K562 (cell line): ENCODE results near the gene GNAI3. TPM values are rescaled to one million over a fixed set of nuclear protein-coding genes. Genes with fewer than 3 reads are reported as not detected.
A peak's percentile ranks its signal among the peaks of the same experiment; 100 is the strongest.

Source experiments
- ATAC-seq: fragments of 200-7000 bp; cut with Tn5 transposase; 3 replicates; pipeline ENCODE4 v1.9.1; 2020; ENCODE audit warnings: moderate library complexity
- BruUV-seq: library from RNA; stranded (reverse); fragments of 400-500 nt; replicated peaks from 2 replicates; lab custom pipeline; 2021; lab: Mats Ljungman, UMichigan
- CTCF ChIA-PET: fragments of 300-600 bp; formaldehyde crosslinking; extraction: SDS; loops from one replicate; lab custom pipeline; 2021; ENCODE audit warnings: low intra/inter-chr PET ratio; lab: Yijun Ruan, JAX
- POLR2A ChIA-PET: fragments of 300-600, 350-650 bp; sonication (Branson Sonifier 250); formaldehyde crosslinking; extraction: SDS; loops from one replicate; lab custom pipeline; 2021; ENCODE audit warnings: antibody characterized with exemption, inconsistent platforms; lab: Yijun Ruan, JAX
- DNase-seq, 4 experiments: peaks; one replicate each; pipeline versions ENCODE4 v3.0.0 to v3.0.0-alpha.2; 2011 to 2018; ENCODE audit warnings: low spot score in 3 of 4, mixed read lengths in 3 of 4; ENCODE audit errors: extremely low read depth in 1 of 4
- FAIRE-seq: peaks from 2 replicates; lab custom pipeline; 2011; peaks lifted over from hg19 to GRCh38; lab: Jason Lieb, UNC
- H2AFZ ChIP-seq: 2 replicates; pipeline ENCODE4 v1.6.0; 2011; ENCODE audit warnings: low read depth, low read length, control low read depth, inconsistent platforms
- H3K27ac ChIP-seq: fragments of 200-600 bp; 3 replicates; pipeline ENCODE4 v1.8.0; 2011; ENCODE audit warnings: low read depth, mild to moderate bottlenecking, control low read depth, inconsistent platforms, low read length, moderate library complexity, mixed read lengths; ENCODE audit errors: extremely low read depth
- H3K27me3 ChIP-seq, 2 experiments: fragments of 300-600 bp in 1 of 2; 2 replicates in 1 of 2; 3 replicates in 1 of 2; pipeline versions ENCODE4 v1.6.0 to v1.8.0; 2011; ENCODE audit warnings: inconsistent platforms in 2 of 2, low read length in 2 of 2, mild to moderate bottlenecking in 1 of 2, mixed read lengths in 1 of 2, moderate library complexity in 1 of 2; ENCODE audit not compliant: control insufficient read depth in 2 of 2, insufficient read depth in 2 of 2
- H3K36me3 ChIP-seq: fragments of 300-600 bp; 3 replicates; pipeline ENCODE4 v1.8.0; 2011; ENCODE audit warnings: mild to moderate bottlenecking, low read length, inconsistent platforms; ENCODE audit not compliant: control insufficient read depth, insufficient read depth
- H3K4me1 ChIP-seq, 2 experiments: fragments of 200-600 bp in 1 of 2; replicated peaks in 1 of 2; 2 replicates in 1 of 2; 3 replicates in 1 of 2; pipeline versions ENCODE4 v1.5.1 to v1.8.0; 2011; ENCODE audit warnings: inconsistent platforms in 2 of 2, low read length in 2 of 2, mild to moderate bottlenecking in 1 of 2, mixed read lengths in 1 of 2, moderate library complexity in 1 of 2; ENCODE audit not compliant: control insufficient read depth in 2 of 2, insufficient read depth in 2 of 2
- H3K4me2 ChIP-seq: 2 replicates; pipeline ENCODE4 v1.6.1; 2011; ENCODE audit warnings: low read length, control low read depth, inconsistent platforms, mixed read lengths; ENCODE audit not compliant: insufficient read depth
- H3K4me3 ChIP-seq: fragments of 200-600 bp; sonication (generic), shearing (Covaris generic); 2 replicates; pipeline ENCODE4 v1.5.1; 2016; ENCODE audit warnings: control low read depth, inconsistent platforms
- H3K79me2 ChIP-seq: fragments of 200-600 bp; 3 replicates; pipeline ENCODE4 v1.8.0; 2011; ENCODE audit warnings: low read length, inconsistent platforms; ENCODE audit not compliant: control insufficient read depth, insufficient read depth
- H3K9ac ChIP-seq, 2 experiments: 2 replicates each; pipeline versions ENCODE4 v1.6.0 to v1.6.1; 2011; ENCODE audit warnings: low read depth in 2 of 2, low read length in 2 of 2, control low read depth in 1 of 2, inconsistent platforms in 1 of 2, mild to moderate bottlenecking in 1 of 2, mixed read lengths in 1 of 2; ENCODE audit not compliant: insufficient read depth in 1 of 2
- H3K9me1 ChIP-seq: one replicate; pipeline ENCODE4 v1.6.0; 2011; ENCODE audit warnings: inconsistent platforms, mild to moderate bottlenecking, low read length, moderate library complexity; ENCODE audit not compliant: control insufficient read depth, insufficient read depth
- H3K9me3 ChIP-seq: replicated peaks from 2 replicates; pipeline ENCODE4 v1.5.1; 2011; ENCODE audit warnings: low read depth, low read length, inconsistent platforms; ENCODE audit not compliant: control insufficient read depth, insufficient read depth
- H4K20me1 ChIP-seq: replicated peaks from 2 replicates; pipeline ENCODE4 v1.6.1; 2011; ENCODE audit warnings: low read length, inconsistent platforms, mixed read lengths; ENCODE audit not compliant: control insufficient read depth, insufficient read depth
- BCLAF1 ChIP-seq, 2 experiments: fragments of 450-650 bp in 1 of 2; IDR thresholded peaks; 2 replicates each; pipeline ENCODE4 v1.6.1; 2011 to 2017; ENCODE audit warnings: low read depth in 2 of 2, antibody characterized with exemption in 1 of 2, borderline replicate concordance in 1 of 2, low read length in 1 of 2, mild to moderate bottlenecking in 1 of 2, mixed read lengths in 1 of 2; ENCODE audit not compliant: control insufficient read depth in 1 of 2
- E4F1 ChIP-seq: fragments of 250-450 bp; sonication (Bioruptor Pico); IDR thresholded peaks from 2 replicates; pipeline ENCODE4 v1.5.0; 2021; ENCODE audit warnings: mild to moderate bottlenecking, borderline replicate concordance
- SOX6 ChIP-seq: fragments of 450-650 bp; IDR thresholded peaks from 2 replicates; pipeline ENCODE4 v1.6.1; 2014; ENCODE audit warnings: mild to moderate bottlenecking
- TCF15 ChIP-seq: fragments of 250-450 bp; sonication (Bioruptor Pico); IDR thresholded peaks from 2 replicates; pipeline ENCODE4 v1.8.0; 2022; ENCODE audit warnings: moderate library complexity, mild to moderate bottlenecking, inconsistent platforms
- TSHZ1 ChIP-seq: fragments of 250-450 bp; sonication (Bioruptor Pico); IDR thresholded peaks from 2 replicates; pipeline ENCODE4 v1.4.0; 2020; ENCODE audit warnings: mild to moderate bottlenecking, moderate library complexity
- ZC3H8 ChIP-seq: fragments of 450-650 bp; IDR thresholded peaks from 2 replicates; pipeline ENCODE4 v1.6.1; 2017
- ZNF584 ChIP-seq: fragments of 200-800 bp; sonication (Bioruptor generic); IDR thresholded peaks from 2 replicates; pipeline ENCODE4 v1.6.1; 2016; ENCODE audit warnings: low read depth, mild to moderate bottlenecking, missing genetic modification characterization, missing compliant biosample characterization
- ZNF75A ChIP-seq: fragments of 450-650 bp; formaldehyde crosslinking; IDR thresholded peaks from 2 replicates; pipeline ENCODE4 v1.4.0; 2020; ENCODE audit warnings: mild to moderate bottlenecking
- WGBS: fragments of 100-300 bp; shearing (Covaris generic); methylation state at CpG from one replicate; pipeline ENCODE4 v1.1.6; 2016; ENCODE audit warnings: low coverage, mixed read lengths; ENCODE audit not compliant: insufficient coverage; ENCODE audit errors: missing lambda C conversion rate; 5-methylcytosine and 5-hydroxymethylcytosine counted together
- in situ Hi-C: fragments of 300-500 bp; cut with MboI; formaldehyde crosslinking; loops from 4 replicates; pipeline ENCODE4 v1.15.0; 2018; ENCODE audit warnings: inconsistent platforms, mixed read lengths
- intact Hi-C: fragments of 100-400 bp; cut with micrococcal nuclease; formaldehyde crosslinking; loops from 2 replicates; pipeline ENCODE4 v1.14.2; 2022
- polyA plus RNA-seq, 8 experiments: library from polyadenylated mRNA; depleted of rRNA in 4 of 8; stranded (reverse) in 5 of 8; unstranded in 3 of 8; fragments of >200 nt; fragmentation: Nextera tagmentation in 2 of 8; fragmentation: Illumina TruSeq in 1 of 8; extraction: Ambion mirVana in 2 of 8; extraction: Trizol in 1 of 8; gene quantifications; 2 replicates each; pipeline versions ENCODE4 v1.2.1 to v1.2.3, GENCODE V29; 2011 to 2014; ENCODE audit warnings: inconsistent platforms in 1 of 8, missing spikeins in 1 of 8
- total RNA-seq, 7 experiments: library from RNA; depleted of rRNA in 6 of 7; stranded (reverse); fragments of >200 nt in 6 of 7; fragmentation: Illumina TruSeq in 2 of 7; extraction: Trizol in 2 of 7; gene quantifications; 2 replicates each; pipeline versions ENCODE4 v1.2.1 to v1.2.3, GENCODE V29; 2011 to 2021; ENCODE audit warnings: low replicate concordance in 1 of 7

The GNAI3 gene
- total and polyA plus RNA-seq, 9 of the 15 experiments (the other 6 are each of a cell fraction or from before 2014, with no cell fraction given) = 6.3 to 13.2 (median 8.9) TPM

DNA sequence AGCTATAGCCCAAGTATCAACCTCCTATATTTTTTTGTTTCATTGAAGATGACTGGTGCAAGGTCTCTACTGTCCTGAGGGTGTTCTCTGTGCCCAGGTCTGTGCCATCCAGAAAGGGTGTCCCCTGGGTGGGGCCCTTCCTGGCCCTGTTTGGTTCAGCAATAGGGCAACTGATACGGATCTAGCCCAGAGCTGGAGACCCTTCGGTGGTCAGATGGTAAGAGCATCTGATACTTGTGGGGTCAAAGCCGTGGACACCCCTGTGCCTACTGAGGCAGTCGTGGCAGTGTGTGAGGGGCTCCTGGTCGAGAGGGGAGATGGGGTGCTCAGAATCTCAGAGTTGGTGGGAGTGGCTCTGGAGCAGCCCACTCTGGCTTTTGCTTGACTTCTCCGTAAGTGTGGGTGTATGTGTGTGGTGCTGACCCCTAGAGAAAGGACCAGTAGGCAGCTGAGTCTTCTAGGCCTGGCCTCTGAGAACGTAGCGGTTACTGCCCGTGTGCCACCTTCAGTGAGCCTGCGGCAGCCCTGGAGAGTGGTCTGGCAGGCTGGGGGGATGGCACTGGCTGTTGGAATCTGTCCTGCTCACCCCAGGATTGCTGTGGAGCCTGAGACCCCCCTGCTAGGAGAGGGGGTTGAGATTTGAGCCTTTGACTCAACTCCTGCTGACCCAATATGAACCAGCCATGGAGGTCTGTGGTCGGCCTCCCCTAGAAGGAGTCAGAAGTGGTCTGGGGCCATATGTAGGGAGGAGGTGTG, 73.9 kb downstream of the GNAI3 start:
- H4K20me1 ChIP-seq = peaks cover 5% of the 10 kb centered on the region; the same call in 1 of the 2 replicates
- H3K9ac ChIP-seq = peak overlapping the region in 1 of 2 experiments; percentile 61; a peak in 2 of 4 replicates
- H3K27me3 ChIP-seq = no peaks in the 10 kb centered on the region
- ChIA-PET CTCF (no interaction called here), POLR2A (interaction anchor here (0.7 to 1.9 kb wide), 3 partner anchors 8 to 105 kb away, joined by 3 to 5 read pairs (median 3); partner anchors contain the start of gene GNAI3)
- peak overlapping the region; percentile 31; the same call in 1 of the 2 replicates for H3K4me2 ChIP-seq
- intact Hi-C loops = no loop called here
- BruUV-seq = no TSS peak
- no peak overlapping the region for H3K4me3 ChIP-seq
- no peak for FAIRE-seq
- no peak for DNase-seq
- 79% methylated on average over 11 of the region's 11 CpGs for WGBS
- peaks cover 32 to 73% of the 10 kb centered on the region in 2 experiments for H3K4me1 ChIP-seq
- peaks cover 55% of the 10 kb centered on the region for H3K79me2 ChIP-seq
- no peak for ATAC-seq
- in situ Hi-C loops = loop anchor here (5.0 kb wide), 1 partner anchor 75 kb away; the partner anchor contains the start of gene GNAI3
- peaks cover 16% of the 10 kb centered on the region; the same call in 2 of the 3 replicates for H3K36me3 ChIP-seq
- no peaks in the 10 kb centered on the region for H3K9me3 ChIP-seq
- no peaks in the 10 kb centered on the region for H3K9me1 ChIP-seq
- no peak overlapping the region for H3K27ac ChIP-seq
- H2AFZ ChIP-seq = no peak overlapping the region
- no peak for TF ChIP-seq E4F1 (CRISPR knock-in tag)
- no peak for TF ChIP-seq ZNF75A
- no peak for TF ChIP-seq TSHZ1 (CRISPR knock-in tag)
- TF ChIP-seq SOX6 = no peak
- TF ChIP-seq ZNF584 = no peak
- no peak for TF ChIP-seq BCLAF1 (IDR thresholded peaks at IDR 0.05; ENCODE audit: borderline replicate concordance in 1 of 2, control insufficient read depth in 1 of 2, low read depth in 2 of 2, low read length in 1 of 2)
- TF ChIP-seq TCF15 (CRISPR knock-in tag) = no peak
- no peak for TF ChIP-seq ZC3H8
